Tibial nerve (tissue), 4 donors: ENCODE data around the gene DEF6. TPM values are rescaled to one million over a fixed set of nuclear protein-coding genes. Genes with fewer than 3 reads are reported as not detected.
A peak's percentile ranks its signal among the peaks of the same experiment; 100 is the strongest.

Experiments
- DNase-seq, 2 donors: peaks; one replicate each; pipeline ENCODE4 v3.0.0-alpha.2; 2019; ENCODE audit warnings: low spot score in 2 of 2
- H3K27ac ChIP-seq, 4 donors: fragments of 200-600 bp; sonication (generic) in 3 of 4; one replicate each; pipeline ENCODE4 v1.5.1; 2017 to 2019; ENCODE audit warnings: mild to moderate bottlenecking in 1 of 4
- H3K27me3 ChIP-seq, 2 donors: fragments of 200-600 bp; sonication (generic) in 1 of 2; one replicate each; pipeline versions ENCODE4 v1.5.1 to v1.6.0; 2017 to 2019
- H3K36me3 ChIP-seq, 3 donors: fragments of 200-600 bp; sonication (generic); one replicate each; pipeline ENCODE4 v1.5.1; 2018 to 2019
- H3K4me1 ChIP-seq, 4 donors: fragments of 200-600 bp; sonication (generic) in 3 of 4; one replicate each; pipeline ENCODE4 v1.5.1; 2017 to 2019
- H3K4me3 ChIP-seq, 4 donors: fragments of 200-600 bp; sonication (generic) in 3 of 4; one replicate each; pipeline ENCODE4 v1.5.1; 2017 to 2019; ENCODE audit warnings: mild to moderate bottlenecking in 1 of 4, moderate library complexity in 1 of 4
- H3K9me3 ChIP-seq, 4 donors: fragments of 200-600 bp; sonication (generic) in 3 of 4; one replicate each; pipeline ENCODE4 v1.5.1; 2017 to 2019
- EP300 ChIP-seq, 2 donors: sonication (generic); formaldehyde crosslinking; IDR thresholded peaks; one replicate each; pipeline ENCODE4 v1.6.1; 2017; ENCODE audit warnings: antibody characterized with exemption in 2 of 2, mild to moderate bottlenecking in 1 of 2
- POLR2A ChIP-seq, 2 donors: fragments of 450-650 bp; IDR thresholded peaks; one replicate each; pipeline ENCODE4 v1.6.1; 2017; ENCODE audit warnings: antibody characterized with exemption in 2 of 2, mild to moderate bottlenecking in 2 of 2, moderate library complexity in 2 of 2
- WGBS, 2 donors: methylation state at CpG; one replicate each; pipeline ENCODE4 v1.1.5; 2018; 5-methylcytosine and 5-hydroxymethylcytosine counted together
- total RNA-seq, 4 donors: library from RNA; depleted of rRNA; stranded (reverse); fragments of >200 nt; gene quantifications; one replicate each; pipeline ENCODE4 v1.1.0, GENCODE V29; 2016
- TF ChIP-seq, protein P1 (sequence below), 5 experiments: fragments of 200-600 bp in 3 of 5; fragments of 450-650 bp in 2 of 5; sonication (generic) in 3 of 5; IDR thresholded peaks; one replicate each; pipeline ENCODE4 v1.5.1; 2016 to 2019; ENCODE audit warnings: antibody characterized with exemption in 5 of 5, mild to moderate bottlenecking in 3 of 5, moderate library complexity in 2 of 5

Gene DEF6
- total RNA-seq, 4 donors from 2014 or later: 3.3 to 21.9 (median 7.4) TPM

DNA sequence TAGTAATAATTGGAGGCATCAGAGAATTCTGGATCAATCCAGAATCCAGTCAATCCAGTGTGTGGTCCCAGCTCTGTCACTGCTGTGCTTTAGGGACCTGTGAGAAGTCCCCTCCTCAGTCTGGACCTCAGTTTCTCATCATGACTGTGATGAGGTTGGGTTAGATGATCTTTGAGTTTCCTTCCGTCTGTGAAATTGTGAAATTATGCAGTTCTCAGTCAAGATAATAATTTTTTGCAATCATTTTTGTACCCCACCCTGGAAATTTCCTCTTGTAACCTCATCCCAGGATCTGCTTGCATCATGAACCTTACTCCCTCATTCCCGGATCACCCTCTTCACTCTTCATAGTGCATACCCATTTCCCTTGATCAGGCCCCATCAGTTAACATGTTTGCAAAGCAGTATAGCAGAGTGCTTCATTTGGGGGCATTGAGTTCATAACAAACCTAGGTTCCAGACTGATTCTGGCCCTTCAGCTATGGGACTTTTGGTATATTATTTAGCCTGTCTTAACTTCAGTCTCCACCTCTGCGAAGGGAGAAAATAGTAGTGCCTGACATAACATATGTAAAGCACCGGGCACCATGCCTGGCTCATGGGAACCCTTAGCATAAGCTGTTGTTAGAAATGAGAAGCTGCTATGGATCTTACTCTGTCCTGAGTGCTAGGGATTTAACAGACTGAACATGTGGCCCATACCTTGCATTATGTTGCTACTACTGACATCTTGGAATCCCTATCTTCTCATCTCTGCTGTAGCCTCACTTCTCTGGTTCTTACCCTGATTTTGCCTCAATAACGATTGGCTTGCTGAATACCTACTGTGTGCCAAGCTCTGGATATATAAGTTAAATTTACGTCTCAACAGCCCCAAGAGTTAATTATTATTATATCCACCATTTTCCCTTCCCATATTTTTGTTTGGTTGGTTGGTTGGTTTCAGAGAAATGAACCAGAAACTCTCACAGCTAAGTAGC is 36.7 kb upstream of the DEF6 start:
- 72 to 83% methylated on average over 6 of the region's 6 CpGs for WGBS, 2 donors
- peak overlapping the region; percentile 70 to 96 (median 87) for H3K4me3 ChIP-seq
- no peak for TF ChIP-seq POLR2A (IDR thresholded peaks at IDR 0.05)
- TF ChIP-seq, protein P1, sequence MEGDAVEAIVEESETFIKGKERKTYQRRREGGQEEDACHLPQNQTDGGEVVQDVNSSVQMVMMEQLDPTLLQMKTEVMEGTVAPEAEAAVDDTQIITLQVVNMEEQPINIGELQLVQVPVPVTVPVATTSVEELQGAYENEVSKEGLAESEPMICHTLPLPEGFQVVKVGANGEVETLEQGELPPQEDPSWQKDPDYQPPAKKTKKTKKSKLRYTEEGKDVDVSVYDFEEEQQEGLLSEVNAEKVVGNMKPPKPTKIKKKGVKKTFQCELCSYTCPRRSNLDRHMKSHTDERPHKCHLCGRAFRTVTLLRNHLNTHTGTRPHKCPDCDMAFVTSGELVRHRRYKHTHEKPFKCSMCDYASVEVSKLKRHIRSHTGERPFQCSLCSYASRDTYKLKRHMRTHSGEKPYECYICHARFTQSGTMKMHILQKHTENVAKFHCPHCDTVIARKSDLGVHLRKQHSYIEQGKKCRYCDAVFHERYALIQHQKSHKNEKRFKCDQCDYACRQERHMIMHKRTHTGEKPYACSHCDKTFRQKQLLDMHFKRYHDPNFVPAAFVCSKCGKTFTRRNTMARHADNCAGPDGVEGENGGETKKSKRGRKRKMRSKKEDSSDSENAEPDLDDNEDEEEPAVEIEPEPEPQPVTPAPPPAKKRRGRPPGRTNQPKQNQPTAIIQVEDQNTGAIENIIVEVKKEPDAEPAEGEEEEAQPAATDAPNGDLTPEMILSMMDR (IDR thresholded peaks at IDR 0.05): no peak
- TF ChIP-seq EP300 (IDR thresholded peaks at IDR 0.05): no peak
- H3K9me3 ChIP-seq: no peaks in the 10 kb centered on the region
- H3K4me1 ChIP-seq: peaks cover 0 to 47% (median 11%) of the 10 kb centered on the region in 4 donors
- peak overlapping the region; percentile 92 to 98 (median 96) for H3K27ac ChIP-seq
- H3K27me3 ChIP-seq: no peaks in the 10 kb centered on the region
- DNase-seq: peak in 1 of 2 donors; percentile 25
- no peaks in the 10 kb centered on the region for H3K36me3 ChIP-seq

GRCh38 chr6:35262596-35262995 is 35.0 kb upstream of the DEF6 start:
- H3K4me3 ChIP-seq: no peak overlapping the region
- DNase-seq: no peak
- peaks cover 0 to 8% (median 0%) of the 10 kb centered on the region in 3 donors for H3K36me3 ChIP-seq
- H3K9me3 ChIP-seq: no peaks in the 10 kb centered on the region
- TF ChIP-seq, protein P1 (IDR thresholded peaks at IDR 0.05): no peak
- TF ChIP-seq POLR2A (IDR thresholded peaks at IDR 0.05) (no peak), EP300 (IDR thresholded peaks at IDR 0.05) (no peak)
- peak overlapping the region in 1 of 4 donors; percentile 16 for H3K27ac ChIP-seq
- no peaks in the 10 kb centered on the region for H3K27me3 ChIP-seq
- peaks cover 0 to 39% (median 11%) of the 10 kb centered on the region in 4 donors for H3K4me1 ChIP-seq
- WGBS, 2 donors: 59 to 74% methylated on average over 2 of the region's 2 CpGs

GRCh38 chr6:35264550-35265274 is 32.9 kb upstream of the DEF6 start:
- no peaks in the 10 kb centered on the region for H3K27me3 ChIP-seq
- TF ChIP-seq, protein P1 (IDR thresholded peaks at IDR 0.05): no peak
- no peak for TF ChIP-seq EP300 (IDR thresholded peaks at IDR 0.05)
- TF ChIP-seq POLR2A (IDR thresholded peaks at IDR 0.05): no peak
- DNase-seq: no peak
- H3K36me3 ChIP-seq: peaks cover 0 to 13% (median 0%) of the 10 kb centered on the region in 3 donors
- H3K4me1 ChIP-seq: peaks cover 0 to 28% (median 5%) of the 10 kb centered on the region in 4 donors
- H3K27ac ChIP-seq: no peak overlapping the region
- no peak overlapping the region for H3K4me3 ChIP-seq
- no peaks in the 10 kb centered on the region for H3K9me3 ChIP-seq

GRCh38 chr6:35265523-35265922 is 32.1 kb upstream of the DEF6 start:
- Histone ChIP-seq H3K36me3 (peaks cover 0 to 21% (median 0%) of the 10 kb centered on the region in 3 donors), H3K9me3 (no peaks in the 10 kb centered on the region), H3K4me1 (peaks cover 0 to 24% (median 3%) of the 10 kb centered on the region in 4 donors), H3K27ac (no peak overlapping the region), H3K4me3 (no peak overlapping the region), H3K27me3 (no peaks in the 10 kb centered on the region)
- TF ChIP-seq, protein P1 (IDR thresholded peaks at IDR 0.05): no peak
- TF ChIP-seq POLR2A (IDR thresholded peaks at IDR 0.05) (no peak), EP300 (IDR thresholded peaks at IDR 0.05) (no peak)
- WGBS, 2 donors: 79 to 85% methylated on average over 2 of the region's 2 CpGs
- DNase-seq: no peak
